Renal cortical epithelial cell (primary cell): ENCODE results near the gene CNTNAP2. TPM values are rescaled to one million over a fixed set of nuclear protein-coding genes. Genes with fewer than 3 reads are reported as not detected.

Experiments used
- DNase-seq: peaks from one replicate; pipeline ENCODE4 v3.0.0-alpha.2; 2011; ENCODE audit warnings: low read depth
- total RNA-seq: library from RNA; depleted of rRNA; stranded (reverse); fragments of >200 nt; gene quantifications from 2 replicates; pipeline ENCODE4 v1.2.3, GENCODE V29; 2014

CNTNAP2 gene
- total RNA-seq, 1 donor from 2014 or later: 0.25 TPM

DNA sequence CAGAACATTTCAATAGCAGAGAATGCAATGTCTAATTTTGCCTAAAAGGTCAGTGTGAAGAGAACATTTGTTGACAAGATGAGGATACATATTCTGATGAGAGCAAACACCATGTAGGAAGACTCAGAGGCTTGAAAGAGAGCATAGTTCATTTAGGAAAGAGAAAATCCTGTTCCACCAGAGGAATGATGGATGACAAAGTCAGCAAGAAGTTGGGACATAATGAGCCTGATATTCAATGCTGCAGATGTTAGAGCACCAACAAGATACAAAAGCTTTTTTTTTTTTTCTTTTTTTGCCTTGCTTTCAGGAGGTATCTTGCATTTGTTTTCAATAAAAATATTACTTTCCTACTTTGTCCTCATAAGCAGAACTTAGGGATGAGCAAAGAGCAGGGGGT, 1522.0 kb downstream of the CNTNAP2 start:
- DNase-seq: no peak

DNA sequence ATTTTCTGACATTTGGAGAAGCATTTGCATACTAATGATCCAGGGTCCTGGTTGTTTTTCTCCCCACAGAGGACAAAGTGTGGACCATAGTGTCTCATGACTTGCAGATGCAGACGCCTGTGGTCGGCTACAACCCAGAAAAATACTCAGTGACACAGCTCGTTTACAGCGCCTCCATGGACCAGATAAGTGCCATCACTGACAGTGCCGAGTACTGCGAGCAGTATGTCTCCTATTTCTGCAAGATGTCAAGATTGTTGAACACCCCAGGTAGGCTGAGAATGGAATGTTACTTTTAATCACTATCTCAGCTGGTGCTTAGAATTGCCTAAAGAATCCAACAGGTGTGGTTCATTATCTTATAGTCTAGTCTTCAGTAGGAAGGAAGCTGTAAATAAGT, 1522.4 kb downstream of the CNTNAP2 start:
- no peak for DNase-seq

DNA sequence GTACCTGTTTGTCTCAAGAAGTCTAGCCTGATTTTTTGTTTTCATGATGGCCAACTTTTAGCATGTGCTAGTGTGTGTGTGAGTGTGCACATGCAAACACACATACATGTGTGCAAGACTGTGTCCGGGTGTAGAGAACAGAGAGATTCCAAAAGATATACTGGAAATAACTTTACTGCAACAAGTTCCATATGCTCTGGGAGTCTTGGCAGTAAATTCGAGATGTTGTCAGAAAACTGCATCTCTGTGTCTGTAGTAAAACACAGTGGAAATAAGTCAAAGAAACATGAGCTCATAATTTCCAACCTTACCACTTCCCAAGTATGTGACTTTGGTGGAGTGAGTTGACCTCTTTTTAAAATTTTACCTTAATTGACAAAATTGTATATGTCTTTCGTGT, 1523.2 kb downstream of the CNTNAP2 start:
- no peak for DNase-seq

GRCh38 chr7:147640821-147641220, 1524.2 kb downstream of the CNTNAP2 start:
- DNase-seq: no peak

- DNase-seq: no peak
These were observed 1530.0 kb downstream of the CNTNAP2 start for GRCh38 chr7:147646568-147646967.

DNA sequence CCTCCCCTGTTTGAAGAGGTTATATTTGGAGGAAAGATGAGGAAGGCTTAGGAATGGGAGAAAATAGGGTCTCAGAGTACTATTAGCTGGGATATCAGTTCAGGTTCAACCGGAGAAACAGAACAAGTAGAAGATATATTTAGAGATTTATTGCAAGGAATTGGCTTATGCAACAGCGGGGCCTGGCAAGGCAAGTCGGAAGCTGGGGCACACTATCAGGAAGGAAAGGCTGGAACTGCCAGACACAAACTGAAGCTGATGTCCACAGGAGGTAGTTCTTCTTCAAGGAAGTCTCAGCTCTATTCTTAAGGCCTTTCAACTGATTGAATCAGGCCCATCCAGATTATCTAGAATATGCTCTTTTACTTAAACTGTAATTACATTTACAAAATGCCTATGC, 1534.4 kb downstream of the CNTNAP2 start:
- no peak for DNase-seq

- DNase-seq: no peak
These were observed 1535.0 kb downstream of the CNTNAP2 start for GRCh38 chr7:147651601-147652000.

DNA sequence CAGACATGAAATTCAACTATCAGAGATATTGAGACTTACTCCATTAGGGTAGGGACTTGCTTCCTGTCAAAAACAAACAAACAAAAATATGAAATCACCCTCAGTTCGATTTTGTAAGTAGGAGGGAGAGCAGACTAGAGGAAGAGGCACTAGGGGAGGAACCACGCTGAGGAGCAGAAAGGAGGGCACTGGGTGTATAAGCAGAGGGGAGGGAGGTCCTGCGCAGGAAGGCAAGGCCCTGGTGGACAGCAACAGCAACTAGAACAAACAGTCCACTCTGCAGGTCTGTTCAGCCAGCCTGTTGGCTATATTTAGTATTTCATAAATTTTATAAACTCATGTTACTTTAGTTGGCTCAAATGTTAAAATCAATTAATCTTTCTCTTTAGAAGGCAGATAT, 1536.9 kb downstream of the CNTNAP2 start:
- no peak for DNase-seq

GRCh38 chr7:147658392-147658967, 1541.9 kb downstream of the CNTNAP2 start:
- no peak for DNase-seq

GRCh38 chr7:147659036-147659995, 1542.7 kb downstream of the CNTNAP2 start:
- DNase-seq: no peak

- DNase-seq: no peak
These were observed 1547.9 kb downstream of the CNTNAP2 start for GRCh38 chr7:147664541-147664940.

DNA sequence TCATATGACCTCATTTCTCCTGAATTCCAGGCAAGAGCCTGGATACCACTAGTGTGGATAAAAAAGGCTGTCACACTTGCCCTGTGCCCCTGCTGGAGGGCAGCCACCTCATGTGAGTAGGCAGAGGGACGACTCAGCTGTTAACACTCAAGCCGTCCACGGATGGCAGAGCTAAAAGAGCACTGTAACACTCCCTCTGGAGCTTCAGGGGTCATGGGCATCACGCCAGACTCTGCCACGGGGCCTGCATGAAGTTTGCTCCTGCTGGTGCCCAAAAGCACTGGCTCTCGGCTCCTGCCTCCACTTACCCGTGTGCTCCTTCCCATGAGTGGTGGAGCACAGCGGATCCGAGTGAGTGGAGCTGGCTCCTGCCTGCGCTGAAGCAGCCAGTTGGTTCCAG, 1554.2 kb downstream of the CNTNAP2 start:
- no peak for DNase-seq

GRCh38 chr7:147674705-147675104, 1558.1 kb downstream of the CNTNAP2 start:
- no peak for DNase-seq

GRCh38 chr7:147678943-147679342, 1562.3 kb downstream of the CNTNAP2 start:
- no peak for DNase-seq

- no peak for DNase-seq
These were observed 1564.9 kb downstream of the CNTNAP2 start for GRCh38 chr7:147681530-147681929.

DNA sequence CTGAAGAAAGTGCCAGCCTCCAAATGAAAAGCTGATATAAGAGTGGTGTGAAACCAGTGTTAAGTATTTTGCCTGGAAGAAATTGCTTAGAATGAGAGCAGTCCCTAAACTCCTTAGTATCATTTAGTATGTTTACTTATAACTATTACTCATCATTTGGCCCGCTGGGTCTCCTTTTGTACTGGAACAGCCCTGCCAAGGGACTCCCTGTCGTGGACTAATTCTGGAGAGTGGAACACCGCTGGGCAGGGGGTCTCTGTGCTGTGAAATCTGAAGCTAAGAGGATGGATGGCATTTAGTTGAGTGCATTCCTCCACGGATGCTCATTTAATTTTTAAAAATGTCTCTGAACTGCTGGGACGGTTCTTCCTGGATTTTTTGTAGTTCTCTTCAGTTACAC, 1584.1 kb downstream of the CNTNAP2 start:
- DNase-seq: no peak

DNA sequence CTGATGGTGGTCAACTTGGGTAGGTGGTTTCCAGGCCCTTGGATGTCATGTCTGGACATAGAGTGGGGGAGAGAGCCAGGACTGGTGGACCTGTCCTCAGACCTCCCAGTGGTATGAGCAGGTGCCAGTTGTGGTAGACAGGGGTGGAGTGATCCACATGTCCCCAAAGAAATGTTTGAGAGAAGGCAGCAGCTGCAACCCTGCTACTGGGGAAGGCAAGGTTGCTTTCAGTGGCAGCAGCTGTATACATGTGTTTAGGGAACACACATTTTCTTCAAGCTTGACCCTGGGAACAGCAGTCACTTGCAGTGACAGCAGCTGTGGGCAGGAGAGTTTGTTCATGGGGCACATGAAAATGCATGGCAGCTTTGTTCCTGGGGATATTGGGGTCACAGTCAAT, 1591.3 kb downstream of the CNTNAP2 start:
- no peak for DNase-seq

GRCh38 chr7:147708871-147709270, 1592.3 kb downstream of the CNTNAP2 start:
- no peak for DNase-seq

- DNase-seq: no peak
These were observed 1594.8 kb downstream of the CNTNAP2 start for GRCh38 chr7:147711447-147711846.

DNA sequence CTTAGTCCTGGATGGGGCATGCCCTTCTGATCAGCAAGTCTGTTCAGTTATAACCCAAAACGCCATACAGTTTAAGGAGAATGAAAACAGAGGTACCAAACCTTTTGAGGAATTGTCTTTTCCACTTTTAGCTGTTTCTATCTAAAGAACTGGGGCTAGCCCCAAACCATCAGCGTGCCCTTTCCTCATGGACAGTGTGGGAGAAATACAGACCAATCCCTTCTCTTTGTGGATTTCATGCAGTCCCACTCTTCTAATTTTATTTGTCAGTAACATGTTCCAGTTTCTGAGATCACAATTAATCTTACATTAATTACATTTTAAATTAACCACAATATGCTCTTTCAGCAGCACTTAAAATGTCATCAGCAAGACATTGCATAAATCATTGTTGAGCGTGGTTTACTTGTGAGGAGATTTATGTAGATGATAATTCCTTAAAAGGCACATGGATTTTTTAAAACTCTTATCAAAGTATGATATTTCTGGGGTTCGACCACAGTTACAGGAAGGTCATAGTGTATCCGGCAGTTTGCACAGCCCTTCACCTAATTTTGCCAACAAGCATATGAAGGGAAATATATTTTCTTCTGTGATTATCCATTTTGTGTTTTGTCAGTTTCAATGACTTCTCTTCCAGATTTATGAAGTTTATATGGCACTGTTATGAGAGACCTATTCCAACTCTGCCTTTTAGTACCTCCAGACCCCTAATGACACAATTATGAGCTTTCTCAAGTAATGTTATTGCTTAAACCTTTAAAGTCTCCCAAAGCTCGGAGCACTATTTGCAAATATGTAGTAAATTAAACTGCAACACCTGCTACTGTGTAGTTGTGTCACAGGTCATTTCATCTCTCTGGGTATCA, 1605.6 kb downstream of the CNTNAP2 start:
- no peak for DNase-seq

DNA sequence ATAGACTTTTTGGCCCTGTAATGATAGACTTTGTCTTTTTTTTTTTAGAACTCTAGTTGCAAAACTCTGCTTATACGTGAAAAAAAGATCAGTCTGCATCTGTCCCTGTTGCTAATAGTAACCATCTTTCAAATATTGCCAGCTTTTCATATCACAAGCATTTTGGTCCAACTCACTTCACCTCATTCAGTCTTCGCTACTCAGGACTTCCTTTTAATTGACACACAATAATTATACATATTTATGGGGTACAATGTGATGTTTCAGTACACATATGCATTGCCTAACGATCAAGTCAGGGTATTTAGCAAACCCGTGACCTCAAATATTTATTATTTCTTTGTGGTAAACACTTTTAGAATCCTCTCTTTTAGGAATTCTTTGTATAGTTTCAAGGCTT, 1606.9 kb downstream of the CNTNAP2 start:
- DNase-seq: no peak

DNA sequence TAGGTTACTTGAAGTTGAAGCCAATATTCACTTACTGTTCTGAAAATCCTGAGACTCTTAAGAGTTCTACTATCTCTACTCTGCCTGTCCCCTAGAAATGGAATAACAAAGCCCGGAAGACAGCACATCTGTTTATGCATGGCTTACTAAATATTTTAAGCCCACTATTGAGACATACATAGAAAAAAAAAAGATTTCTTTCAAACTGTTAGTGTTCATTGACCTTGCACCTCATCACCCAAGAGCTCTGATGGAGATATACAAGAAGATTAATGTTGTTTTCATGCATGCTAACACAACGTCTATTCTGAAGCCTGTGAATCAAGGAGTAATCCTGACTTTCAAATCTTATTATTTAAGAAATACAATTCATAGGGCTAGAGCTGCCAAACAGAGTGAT, 1614.7 kb downstream of the CNTNAP2 start:
- DNase-seq: no peak
